Stomach smooth muscle (tissue), 2 donors: ENCODE data around the gene RFPL2.

Source experiments
- H3K27ac ChIP-seq: one replicate; pipeline ENCODE4 v1.7.0; 2013; ENCODE audit warnings: mild to moderate bottlenecking, low read length, inconsistent platforms
- H3K27me3 ChIP-seq, 2 donors: one replicate each; pipeline ENCODE4 v1.7.0; 2013; ENCODE audit warnings: low read length in 2 of 2; ENCODE audit not compliant: insufficient read depth in 2 of 2, control insufficient read depth in 1 of 2
- H3K36me3 ChIP-seq, 2 donors: one replicate each; pipeline ENCODE4 v1.7.0; 2013; ENCODE audit warnings: low read length in 2 of 2; ENCODE audit not compliant: control insufficient read depth in 2 of 2, insufficient read depth in 2 of 2
- H3K4me1 ChIP-seq: one replicate; pipeline ENCODE4 v1.7.0; 2013; ENCODE audit warnings: low read length; ENCODE audit not compliant: control insufficient read depth, insufficient read depth
- H3K4me3 ChIP-seq, 2 donors: one replicate each; pipeline ENCODE4 v1.7.0; 2013; ENCODE audit warnings: low read length in 2 of 2
- H3K9ac ChIP-seq, 2 donors: one replicate each; pipeline ENCODE4 v1.7.0; 2013; ENCODE audit warnings: low read length in 2 of 2, mild to moderate bottlenecking in 1 of 2
- H3K9me3 ChIP-seq, 2 donors: one replicate each; pipeline ENCODE4 v1.7.0; 2013; ENCODE audit warnings: low read length in 2 of 2; ENCODE audit not compliant: control insufficient read depth in 2 of 2
- donor health status: healthy.
- donor health status: Pancreatic carcinoma.

Gene RFPL2

GRCh38 chr22:32204856-32205722 lies at the start of gene RFPL2:
TSS of gene RFPL2 (minus strand) at chr22:32205073. CDS start at chr22:32202451, 2,622 bp downstream.
- no peak within 1 kb of the TSS for H3K27ac ChIP-seq
- no peak within 1 kb of the TSS for H3K4me3 ChIP-seq
- H3K36me3 ChIP-seq, result no peaks in the 10 kb centered on the region
- H3K9ac ChIP-seq, result no peak within 1 kb of the TSS
- peaks cover 4% of the 10 kb centered on the region for H3K4me1 ChIP-seq
- peaks cover 11 to 12% of the 10 kb centered on the region in 2 donors for H3K27me3 ChIP-seq
- H3K9me3 ChIP-seq, result no peaks in the 10 kb centered on the region

- H3K9me3 ChIP-seq, result no peaks in the 10 kb centered on the region
- H3K27me3 ChIP-seq, result peaks cover 0 to 6% of the 10 kb centered on the region in 2 donors
- H3K4me3 ChIP-seq, result no peak overlapping the region
- no peak overlapping the region for H3K27ac ChIP-seq
- no peaks in the 10 kb centered on the region for H3K36me3 ChIP-seq
- no peak overlapping the region for H3K9ac ChIP-seq
- no peaks in the 10 kb centered on the region for H3K4me1 ChIP-seq
These were observed 44.4 kb upstream of the RFPL2 start for GRCh38 chr22:32249231-32249630.

- peaks cover 0 to 6% of the 10 kb centered on the region in 2 donors for H3K27me3 ChIP-seq
These were observed 43.4 kb upstream of the RFPL2 start for GRCh38 chr22:32248276-32248675.

GRCh38 chr22:32246166-32246565 lies 41.3 kb upstream of the RFPL2 start:
- Histone ChIP-seq H3K4me3 (no peak overlapping the region), H3K9me3 (no peaks in the 10 kb centered on the region), H3K36me3 (no peaks in the 10 kb centered on the region), H3K27ac (no peak overlapping the region), H3K4me1 (no peaks in the 10 kb centered on the region), H3K9ac (no peak overlapping the region), H3K27me3 (peaks cover 0 to 6% of the 10 kb centered on the region in 2 donors)

More at GRCh38 chr22:32248276-32248675, 43.4 kb upstream of the RFPL2 start:
- H3K36me3 ChIP-seq, result no peaks in the 10 kb centered on the region
- no peaks in the 10 kb centered on the region for H3K9me3 ChIP-seq
- H3K27ac ChIP-seq, result no peak overlapping the region
- no peak overlapping the region for H3K9ac ChIP-seq
- H3K4me3 ChIP-seq, result no peak overlapping the region
- no peaks in the 10 kb centered on the region for H3K4me1 ChIP-seq

- H3K27ac ChIP-seq, result no peak overlapping the region
- H3K4me1 ChIP-seq, result no peaks in the 10 kb centered on the region
- no peaks in the 10 kb centered on the region for H3K9me3 ChIP-seq
- H3K4me3 ChIP-seq, result no peak overlapping the region
- H3K36me3 ChIP-seq, result no peaks in the 10 kb centered on the region
- no peak overlapping the region for H3K9ac ChIP-seq
- peaks cover 0 to 6% of the 10 kb centered on the region in 2 donors for H3K27me3 ChIP-seq
These were observed 40.2 kb upstream of the RFPL2 start for GRCh38 chr22:32245042-32245441.

- H3K4me3 ChIP-seq, result no peak overlapping the region
- H3K27me3 ChIP-seq, result peaks cover 0 to 6% of the 10 kb centered on the region in 2 donors
- H3K9ac ChIP-seq, result no peak overlapping the region
- H3K9me3 ChIP-seq, result no peaks in the 10 kb centered on the region
- H3K27ac ChIP-seq, result no peak overlapping the region
- H3K4me1 ChIP-seq, result no peaks in the 10 kb centered on the region
- H3K36me3 ChIP-seq, result no peaks in the 10 kb centered on the region
These were observed 39.7 kb upstream of the RFPL2 start for GRCh38 chr22:32244547-32244946.

- no peaks in the 10 kb centered on the region for H3K4me1 ChIP-seq
- no peak overlapping the region for H3K4me3 ChIP-seq
- H3K36me3 ChIP-seq, result no peaks in the 10 kb centered on the region
- peaks cover 0 to 8% of the 10 kb centered on the region in 2 donors for H3K27me3 ChIP-seq
- no peak overlapping the region for H3K27ac ChIP-seq
- no peaks in the 10 kb centered on the region for H3K9me3 ChIP-seq
- no peak overlapping the region for H3K9ac ChIP-seq
These were observed 35.6 kb upstream of the RFPL2 start for GRCh38 chr22:32240461-32240860.

GRCh38 chr22:32237906-32238305 lies 33.0 kb upstream of the RFPL2 start:
- no peak overlapping the region for H3K27ac ChIP-seq
- H3K27me3 ChIP-seq, result peaks cover 0 to 8% of the 10 kb centered on the region in 2 donors
- no peaks in the 10 kb centered on the region for H3K4me1 ChIP-seq
- no peak overlapping the region for H3K9ac ChIP-seq
- H3K4me3 ChIP-seq, result no peak overlapping the region
- no peaks in the 10 kb centered on the region for H3K36me3 ChIP-seq
- H3K9me3 ChIP-seq, result no peaks in the 10 kb centered on the region

GRCh38 chr22:32236970-32237369 lies 32.1 kb upstream of the RFPL2 start:
- no peaks in the 10 kb centered on the region for H3K9me3 ChIP-seq
- H3K27ac ChIP-seq, result no peak overlapping the region
- H3K4me1 ChIP-seq, result no peaks in the 10 kb centered on the region
- H3K27me3 ChIP-seq, result peaks cover 0 to 8% of the 10 kb centered on the region in 2 donors
- no peak overlapping the region for H3K9ac ChIP-seq
- no peaks in the 10 kb centered on the region for H3K36me3 ChIP-seq
- no peak overlapping the region for H3K4me3 ChIP-seq

GRCh38 chr22:32233091-32233490 lies 28.2 kb upstream of the RFPL2 start:
- Histone ChIP-seq H3K27ac (no peak overlapping the region), H3K9ac (no peak overlapping the region), H3K4me3 (no peak overlapping the region), H3K4me1 (no peaks in the 10 kb centered on the region), H3K36me3 (no peaks in the 10 kb centered on the region), H3K9me3 (no peaks in the 10 kb centered on the region), H3K27me3 (peaks cover 3 to 6% of the 10 kb centered on the region in 2 donors)

- H3K27me3 ChIP-seq, result peaks cover 3 to 6% of the 10 kb centered on the region in 2 donors
- no peaks in the 10 kb centered on the region for H3K4me1 ChIP-seq
- no peaks in the 10 kb centered on the region for H3K36me3 ChIP-seq
- H3K27ac ChIP-seq, result no peak overlapping the region
- peaks cover 0 to under 1% of the 10 kb centered on the region in 2 donors for H3K9me3 ChIP-seq
- H3K9ac ChIP-seq, result no peak overlapping the region
- H3K4me3 ChIP-seq, result no peak overlapping the region
These were observed 27.4 kb upstream of the RFPL2 start for GRCh38 chr22:32232191-32232830.
